Keratinocyte (primary cell): ENCODE measurements around the gene PSG4.
"Not testable (repeated sequence)": the region's sequence is repeated elsewhere in the genome, so short reads cannot be mapped to it uniquely, and the experiment has no call there.

ENCODE experiments used
- CTCF ChIP-seq, 3 experiments: IDR thresholded peaks in 1 of 3; conservative IDR thresholded peaks in 1 of 3; optimal IDR thresholded peaks in 1 of 3; 2 replicates in 2 of 3; 3 replicates in 1 of 3; pipeline versions ENCODE3 to v1.5.1; 2011; ENCODE audit warnings: low read length in 3 of 3, mild to moderate bottlenecking in 3 of 3, moderate library complexity in 2 of 3, control low read depth in 1 of 3, inconsistent platforms in 1 of 3; ENCODE audit not compliant: insufficient read depth in 2 of 3; ENCODE audit errors: extremely low read depth in 1 of 3
- EZH2 ChIP-seq: IDR thresholded peaks from one replicate; pipeline ENCODE4 v1.6.1; 2012; ENCODE audit warnings: inconsistent platforms, mild to moderate bottlenecking, low read length, moderate library complexity

- not testable (repeated sequence) for TF ChIP-seq CTCF (optimal IDR thresholded peaks at IDR 0.05 in 1 of 3, IDR thresholded peaks at IDR 0.05 in 1 of 3, conservative IDR thresholded peaks at IDR 0.05 in 1 of 3; ENCODE audit: extremely low read depth in 1 of 3, insufficient read depth in 2 of 3, low read length in 3 of 3); EZH2
Observed at GRCh38 chr19:43251428-43251827, 46.0 kb upstream of the PSG4 start.
